ENCODE data around the gene PHF8. TPM values are rescaled to one million over a fixed set of nuclear protein-coding genes. Genes with fewer than 3 reads are reported as not detected.

PHF8 gene
- total and polyA plus RNA-seq, 9 of the 15 experiments (the other 6 are each of a cell fraction or from before 2014, with no cell fraction given), result 2.5 to 25.7 (median 12.1) TPM

DNA sequence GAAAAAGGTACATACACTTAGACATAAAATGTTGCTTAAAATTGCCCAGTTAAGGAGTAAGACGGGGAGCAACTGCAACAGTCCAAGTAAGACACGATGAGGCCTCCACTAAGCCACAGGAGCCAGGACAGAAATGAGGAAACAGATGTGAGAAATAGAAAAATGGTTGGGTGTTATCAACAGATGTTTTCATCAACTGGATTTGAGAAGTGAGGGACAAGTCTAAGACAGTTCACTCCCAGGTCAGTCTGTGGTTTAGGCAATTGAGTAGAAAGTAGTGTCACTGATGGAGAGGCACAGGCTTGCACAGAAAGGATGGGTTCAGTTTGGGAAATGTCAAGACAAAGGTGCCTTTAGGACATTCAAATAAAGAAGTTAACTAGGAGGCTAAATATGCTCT is 23.5 kb upstream of the PHF8 start (continued):
- TF ChIP-seq, protein P1, sequence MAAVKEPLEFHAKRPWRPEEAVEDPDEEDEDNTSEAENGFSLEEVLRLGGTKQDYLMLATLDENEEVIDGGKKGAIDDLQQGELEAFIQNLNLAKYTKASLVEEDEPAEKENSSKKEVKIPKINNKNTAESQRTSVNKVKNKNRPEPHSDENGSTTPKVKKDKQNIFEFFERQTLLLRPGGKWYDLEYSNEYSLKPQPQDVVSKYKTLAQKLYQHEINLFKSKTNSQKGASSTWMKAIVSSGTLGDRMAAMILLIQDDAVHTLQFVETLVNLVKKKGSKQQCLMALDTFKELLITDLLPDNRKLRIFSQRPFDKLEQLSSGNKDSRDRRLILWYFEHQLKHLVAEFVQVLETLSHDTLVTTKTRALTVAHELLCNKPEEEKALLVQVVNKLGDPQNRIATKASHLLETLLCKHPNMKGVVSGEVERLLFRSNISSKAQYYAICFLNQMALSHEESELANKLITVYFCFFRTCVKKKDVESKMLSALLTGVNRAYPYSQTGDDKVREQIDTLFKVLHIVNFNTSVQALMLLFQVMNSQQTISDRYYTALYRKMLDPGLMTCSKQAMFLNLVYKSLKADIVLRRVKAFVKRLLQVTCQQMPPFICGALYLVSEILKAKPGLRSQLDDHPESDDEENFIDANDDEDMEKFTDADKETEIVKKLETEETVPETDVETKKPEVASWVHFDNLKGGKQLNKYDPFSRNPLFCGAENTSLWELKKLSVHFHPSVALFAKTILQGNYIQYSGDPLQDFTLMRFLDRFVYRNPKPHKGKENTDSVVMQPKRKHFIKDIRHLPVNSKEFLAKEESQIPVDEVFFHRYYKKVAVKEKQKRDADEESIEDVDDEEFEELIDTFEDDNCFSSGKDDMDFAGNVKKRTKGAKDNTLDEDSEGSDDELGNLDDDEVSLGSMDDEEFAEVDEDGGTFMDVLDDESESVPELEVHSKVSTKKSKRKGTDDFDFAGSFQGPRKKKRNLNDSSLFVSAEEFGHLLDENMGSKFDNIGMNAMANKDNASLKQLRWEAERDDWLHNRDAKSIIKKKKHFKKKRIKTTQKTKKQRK (IDR thresholded peaks at IDR 0.05; ENCODE audit: borderline replicate concordance, low read depth, low read length), result no peak
- TF ChIP-seq ZNF583 (CRISPR knock-in tag; IDR thresholded peaks at IDR 0.05), result no peak

DNA sequence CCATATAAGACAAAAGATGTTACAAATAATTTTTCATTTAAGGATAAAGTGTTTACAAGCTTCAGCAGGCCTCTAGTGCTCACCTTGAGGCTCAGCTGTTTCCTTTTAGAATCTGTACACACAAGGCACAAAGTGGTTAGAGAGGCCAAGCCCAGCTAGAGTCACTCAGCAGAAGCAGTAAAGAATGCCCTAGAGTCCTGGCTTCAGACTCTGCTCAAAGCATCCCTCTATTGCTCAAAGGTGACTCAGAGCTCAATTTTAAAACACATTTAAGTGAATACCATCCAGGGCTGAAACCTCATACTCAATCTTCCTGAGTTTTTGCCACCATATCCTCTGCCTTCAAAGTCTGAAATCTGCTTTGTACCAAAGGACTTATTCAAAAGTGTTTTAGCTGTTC is 22.6 kb upstream of the PHF8 start:
- no peaks in the 10 kb centered on the region for H3K9me3 ChIP-seq (replicated peaks; ENCODE audit: control insufficient read depth, insufficient read depth, low read depth, low read length)
- no peaks in the 10 kb centered on the region for H3K79me2 ChIP-seq (ENCODE audit: control insufficient read depth, insufficient read depth, low read length)
- H4K20me1 ChIP-seq (replicated peaks; ENCODE audit: control insufficient read depth, insufficient read depth, low read length), result no peaks in the 10 kb centered on the region
- H3K9me1 ChIP-seq (ENCODE audit: control insufficient read depth, insufficient read depth, low read length), result no peaks in the 10 kb centered on the region
- ATAC-seq, result no peak
- in situ Hi-C loops (cut with MboI), result no loop called here
- no peak overlapping the region for H3K9ac ChIP-seq (ENCODE audit: insufficient read depth in 1 of 2, low read depth in 2 of 2, low read length in 2 of 2)
- ChIA-PET CTCF (ENCODE audit: low intra/inter-chr PET ratio) (no interaction called here), POLR2A (interaction anchor here (0.5 kb wide), 1 partner anchor 20 kb away, joined by 3 read pairs; no protein-coding TSS in a partner anchor)
- TF ChIP-seq, protein P2, sequence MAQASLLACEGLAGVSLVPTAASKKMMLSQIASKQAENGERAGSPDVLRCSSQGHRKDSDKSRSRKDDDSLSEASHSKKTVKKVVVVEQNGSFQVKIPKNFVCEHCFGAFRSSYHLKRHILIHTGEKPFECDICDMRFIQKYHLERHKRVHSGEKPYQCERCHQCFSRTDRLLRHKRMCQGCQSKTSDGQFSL (CRISPR knock-in tag; IDR thresholded peaks at IDR 0.05), result no peak
- TF ChIP-seq, protein P2 (tag; IDR thresholded peaks at IDR 0.05), result no peak
- TF ChIP-seq TOE1 (IDR thresholded peaks at IDR 0.05; ENCODE audit: borderline replicate concordance) (no peak), TOE1 (CRISPR knock-in tag; IDR thresholded peaks at IDR 0.05; ENCODE audit: borderline replicate concordance, low read depth) (no peak), NFXL1 (CRISPR knock-in tag; IDR thresholded peaks at IDR 0.05) (no peak), ZNF764 (CRISPR knock-in tag; IDR thresholded peaks at IDR 0.05; ENCODE audit: low read depth) (no peak), NCOA6 (IDR thresholded peaks at IDR 0.05) (no peak), PCBP1 (IDR thresholded peaks at IDR 0.05; ENCODE audit: low read depth, low read length, poor library complexity, severe bottlenecking) (no peak), ZNF75A (CRISPR knock-in tag; IDR thresholded peaks at IDR 0.05) (no peak), ILK (tag; IDR thresholded peaks at IDR 0.05; ENCODE audit: borderline replicate concordance, low read depth) (no peak), NCOA1 (IDR thresholded peaks at IDR 0.05; ENCODE audit: low read depth) (no peak), HNRNPUL1 (IDR thresholded peaks at IDR 0.05; ENCODE audit: low read length) (no peak), TAF7 (tag; IDR thresholded peaks at IDR 0.05) (no peak), FOXK2 (conservative IDR thresholded peaks at IDR 0.05 in 1 of 2, IDR thresholded peaks at IDR 0.05 in 1 of 2; ENCODE audit: low read depth in 2 of 2) (no peak), CSDE1 (IDR thresholded peaks at IDR 0.05) (no peak), SP2 (IDR thresholded peaks at IDR 0.05; ENCODE audit: extremely low read depth, low read depth, low read length, poor library complexity, severe bottlenecking) (no peak), ZNF57 (CRISPR knock-in tag; IDR thresholded peaks at IDR 0.05) (no peak)
- no peak for FAIRE-seq
- H2AFZ ChIP-seq (ENCODE audit: low read depth, low read length), result no peak overlapping the region
- H3K4me1 ChIP-seq (replicated peaks in 1 of 2; ENCODE audit: control insufficient read depth in 2 of 2, insufficient read depth in 2 of 2, low read length in 2 of 2), result no peaks in the 10 kb centered on the region
- no peak overlapping the region for H3K27ac ChIP-seq (ENCODE audit: extremely low read depth, low read depth, low read length)
- H3K36me3 ChIP-seq (ENCODE audit: control insufficient read depth, insufficient read depth, low read length), result no peaks in the 10 kb centered on the region
- no TSS peak for BruUV-seq (replicated peaks)
- H3K4me2 ChIP-seq (ENCODE audit: insufficient read depth, low read length), result no peak overlapping the region
- DNase-seq (ENCODE audit: extremely low read depth in 1 of 4, low spot score in 3 of 4), result no peak
- peaks cover 0 to 5% of the 10 kb centered on the region in 2 experiments; a peak in 1 of 5 replicates for H3K27me3 ChIP-seq (ENCODE audit: control insufficient read depth in 2 of 2, insufficient read depth in 2 of 2, low read length in 2 of 2)
- H3K4me3 ChIP-seq, result no peak overlapping the region
- intact Hi-C loops (cut with micrococcal nuclease), result no loop called here

All from K562 (cell line).